Right lobe of liver (tissue), 4 donors: ENCODE data around the gene MOXD1.

Experiments
- CTCF ChIP-seq, 4 donors: fragments of 200-600 bp in 3 of 4; fragments of 450-650 bp in 1 of 4; IDR thresholded peaks; one replicate each; pipeline versions ENCODE4 v1.5.1 to v1.8.0; 2016 to 2022; ENCODE audit warnings: antibody characterized with exemption in 4 of 4, mild to moderate bottlenecking in 2 of 4
- POLR2A ChIP-seq: fragments of 450-650 bp; IDR thresholded peaks from one replicate; pipeline ENCODE4 v1.6.1; 2017; ENCODE audit warnings: antibody characterized with exemption, mild to moderate bottlenecking
- donor health status: DM: no; HTN: no; CAD: no.
- donor health status: DM: no; HTN: no; CAD: no.
- donor health status: DM: no; HTN: yes; CAD: no.

- TF ChIP-seq CTCF (IDR thresholded peaks at IDR 0.05) (no peak), POLR2A (no peak)
Observed at GRCh38 chr6:132316970-132317369, 84.3 kb downstream of the MOXD1 start.
